Stimulated activated CD4-positive, alpha-beta T cell treated with anti-CD3 and anti-CD28 coated beads, Interleukin-12 subunit alpha, Interleukin-12 subunit beta, amount 100 ng/mL, for 4 hours (primary cell): Measurements from ENCODE around the gene FOXP1.

Source experiments
- DNase-seq: peaks from one replicate; pipeline ENCODE4 v3.0.0-alpha.2; 2020

Gene FOXP1

GRCh38 chr3:71421475-71421819 is 162.1 kb downstream of the FOXP1 start:
- no peak for DNase-seq

GRCh38 chr3:71419369-71419768 is 164.2 kb downstream of the FOXP1 start:
- DNase-seq: no peak

GRCh38 chr3:71417791-71418190 is 165.7 kb downstream of the FOXP1 start:
- no peak for DNase-seq

- no peak for DNase-seq
Observed at GRCh38 chr3:71416876-71417275, 166.7 kb downstream of the FOXP1 start.

GRCh38 chr3:71415681-71416122 is 167.8 kb downstream of the FOXP1 start:
- DNase-seq: no peak

GRCh38 chr3:71414189-71414927 is 169.2 kb downstream of the FOXP1 start:
- DNase-seq: no peak

GRCh38 chr3:71413572-71413971 is 170.0 kb downstream of the FOXP1 start:
- DNase-seq: no peak

- DNase-seq: no peak
Observed at GRCh38 chr3:71409352-71409751, 174.2 kb downstream of the FOXP1 start.

- no peak for DNase-seq
Observed at GRCh38 chr3:71408903-71409302, 174.6 kb downstream of the FOXP1 start.

- no peak for DNase-seq
Observed at GRCh38 chr3:71407823-71408222, 175.7 kb downstream of the FOXP1 start.

GRCh38 chr3:71406972-71407810 is 176.3 kb downstream of the FOXP1 start:
- no peak for DNase-seq

- no peak for DNase-seq
Observed at GRCh38 chr3:71402911-71403310, 180.6 kb downstream of the FOXP1 start.

GRCh38 chr3:71402280-71402679 is 181.2 kb downstream of the FOXP1 start:
- no peak for DNase-seq

- no peak for DNase-seq
Observed at GRCh38 chr3:71401695-71402231, 181.8 kb downstream of the FOXP1 start.

GRCh38 chr3:71400986-71401451 is 182.5 kb downstream of the FOXP1 start:
- no peak for DNase-seq

- DNase-seq: no peak
Observed at GRCh38 chr3:71399478-71399877, 184.1 kb downstream of the FOXP1 start.

- no peak for DNase-seq
Observed at GRCh38 chr3:71398157-71398836, 185.2 kb downstream of the FOXP1 start.

GRCh38 chr3:71397726-71398125 is 185.8 kb downstream of the FOXP1 start:
- DNase-seq: no peak

- no peak for DNase-seq
Observed at GRCh38 chr3:71397046-71397445, 186.5 kb downstream of the FOXP1 start.

- no peak for DNase-seq
Observed at GRCh38 chr3:71395927-71396695, 187.4 kb downstream of the FOXP1 start.

GRCh38 chr3:71395470-71395869 is 188.1 kb downstream of the FOXP1 start:
- DNase-seq: no peak

- DNase-seq: no peak
Observed at GRCh38 chr3:71393745-71394144, 189.8 kb downstream of the FOXP1 start.

GRCh38 chr3:71393093-71393492 is 190.4 kb downstream of the FOXP1 start:
- no peak for DNase-seq
